ENCODE measurements around the gene DUSP16. TPM values are rescaled to one million over a fixed set of nuclear protein-coding genes. Genes with fewer than 3 reads are reported as not detected.

Gene DUSP16
- total RNA-seq, 1 experiment from 2014 or later: 10.6 TPM

GRCh38 chr12:12511895-12512711, 50.6 kb downstream of the DUSP16 start:
- no peak overlapping the region for H3K27ac ChIP-seq (ENCODE audit: low read depth, low read length, poor library complexity, severe bottlenecking)
- peaks cover 3% of the 10 kb centered on the region for H3K4me1 ChIP-seq (ENCODE audit: insufficient read depth, low read length, poor library complexity, severe bottlenecking)
- ChIA-PET POLR2A (ENCODE audit: low non-redundant PET) (no interaction called here), CTCF (no interaction called here)
- no peak overlapping the region for H3K4me3 ChIP-seq (ENCODE audit: low read depth, low read length, poor library complexity, severe bottlenecking)
- TF ChIP-seq EZH2 (IDR thresholded peaks at IDR 0.05; ENCODE audit: borderline replicate concordance, low read depth, low read length, poor library complexity, severe bottlenecking) (no peak), CTCF (conservative IDR thresholded peaks at IDR 0.05; ENCODE audit: low read depth, low read length) (no peak)
- no peaks in the 10 kb centered on the region for H3K36me3 ChIP-seq (ENCODE audit: insufficient read depth, low read length, poor library complexity, severe bottlenecking)
- no peak for DNase-seq (ENCODE audit: low spot score)
- intact Hi-C loops (cut with micrococcal nuclease; ENCODE audit: unreplicated experiment): no loop called here
- no peaks in the 10 kb centered on the region for H3K9me3 ChIP-seq (ENCODE audit: low read depth, low read length, poor library complexity, severe bottlenecking)
- no TSS peak for BruUV-seq (replicated peaks)
- no peaks in the 10 kb centered on the region for H3K27me3 ChIP-seq (replicated peaks; ENCODE audit: insufficient read depth, low read depth, low read length, poor library complexity)

GRCh38 chr12:12511021-12511783, 51.5 kb downstream of the DUSP16 start:
- Histone ChIP-seq H3K27ac (ENCODE audit: low read depth, low read length, poor library complexity, severe bottlenecking) (no peak overlapping the region), H3K9me3 (ENCODE audit: low read depth, low read length, poor library complexity, severe bottlenecking) (no peaks in the 10 kb centered on the region), H3K36me3 (ENCODE audit: insufficient read depth, low read length, poor library complexity, severe bottlenecking) (no peaks in the 10 kb centered on the region), H3K4me3 (ENCODE audit: low read depth, low read length, poor library complexity, severe bottlenecking) (no peak overlapping the region), H3K27me3 (replicated peaks; ENCODE audit: insufficient read depth, low read depth, low read length, poor library complexity) (no peaks in the 10 kb centered on the region), H3K4me1 (ENCODE audit: insufficient read depth, low read length, poor library complexity, severe bottlenecking) (peaks cover 8% of the 10 kb centered on the region)
- TF ChIP-seq CTCF (conservative IDR thresholded peaks at IDR 0.05; ENCODE audit: low read depth, low read length): no peak
- no peak for TF ChIP-seq EZH2 (IDR thresholded peaks at IDR 0.05; ENCODE audit: borderline replicate concordance, low read depth, low read length, poor library complexity, severe bottlenecking)
- CTCF ChIA-PET: no interaction called here
- no peak for DNase-seq (ENCODE audit: low spot score)
- BruUV-seq (replicated peaks): no TSS peak
- intact Hi-C loops (cut with micrococcal nuclease; ENCODE audit: unreplicated experiment): no loop called here
- POLR2A ChIA-PET (ENCODE audit: low non-redundant PET): no interaction called here

GRCh38 chr12:12510551-12510950, 52.1 kb downstream of the DUSP16 start:
- POLR2A ChIA-PET (ENCODE audit: low non-redundant PET): no interaction called here
- no peaks in the 10 kb centered on the region for H3K36me3 ChIP-seq (ENCODE audit: insufficient read depth, low read length, poor library complexity, severe bottlenecking)
- H3K4me1 ChIP-seq (ENCODE audit: insufficient read depth, low read length, poor library complexity, severe bottlenecking): peaks cover 15% of the 10 kb centered on the region
- no peak overlapping the region for H3K27ac ChIP-seq (ENCODE audit: low read depth, low read length, poor library complexity, severe bottlenecking)
- no peak for TF ChIP-seq EZH2 (IDR thresholded peaks at IDR 0.05; ENCODE audit: borderline replicate concordance, low read depth, low read length, poor library complexity, severe bottlenecking)
- TF ChIP-seq CTCF (conservative IDR thresholded peaks at IDR 0.05; ENCODE audit: low read depth, low read length): no peak
- intact Hi-C loops (cut with micrococcal nuclease; ENCODE audit: unreplicated experiment): no loop called here
- BruUV-seq (replicated peaks): no TSS peak
- DNase-seq (ENCODE audit: low spot score): no peak
- CTCF ChIA-PET: no interaction called here
- H3K9me3 ChIP-seq (ENCODE audit: low read depth, low read length, poor library complexity, severe bottlenecking): no peaks in the 10 kb centered on the region
- no peak overlapping the region for H3K4me3 ChIP-seq (ENCODE audit: low read depth, low read length, poor library complexity, severe bottlenecking)
- no peaks in the 10 kb centered on the region for H3K27me3 ChIP-seq (replicated peaks; ENCODE audit: insufficient read depth, low read depth, low read length, poor library complexity)
